GM21619 (cell line): ENCODE results near the gene PPFIBP1.
"Not testable (repeated sequence)": the region's sequence is repeated elsewhere in the genome, so short reads cannot be mapped to it uniquely, and the experiment has no call there.

Experiments used
- ATAC-seq: cut with Tn5 transposase; IDR thresholded peaks from one replicate; pipeline ENCODE4 v1.9.1; 2021; ENCODE audit not compliant: unreplicated experiment

PPFIBP1 gene

GRCh38 chr12:27541031-27541719, 17.2 kb downstream of the PPFIBP1 start:
- ATAC-seq: no peak

- ATAC-seq: no peak
Measured at GRCh38 chr12:27542628-27543027, 18.6 kb downstream of the PPFIBP1 start.

GRCh38 chr12:27544858-27545257, 20.9 kb downstream of the PPFIBP1 start:
- not testable (repeated sequence) for ATAC-seq

GRCh38 chr12:27545665-27546064, 21.7 kb downstream of the PPFIBP1 start:
- no peak for ATAC-seq

- no peak for ATAC-seq
Measured at GRCh38 chr12:27547592-27547991, 23.6 kb downstream of the PPFIBP1 start.

- ATAC-seq: no peak
Measured at GRCh38 chr12:27548301-27549199, 24.5 kb downstream of the PPFIBP1 start.

GRCh38 chr12:27549236-27549800, 25.3 kb downstream of the PPFIBP1 start:
- ATAC-seq: no peak

- ATAC-seq: no peak
Measured at GRCh38 chr12:27549801-27550652, 26.0 kb downstream of the PPFIBP1 start.

GRCh38 chr12:27550653-27550975, 26.6 kb downstream of the PPFIBP1 start:
- ATAC-seq: no peak

- ATAC-seq: no peak
Measured at GRCh38 chr12:27551172-27551840, 27.3 kb downstream of the PPFIBP1 start.

- ATAC-seq: no peak
Measured at GRCh38 chr12:27552235-27552634, 28.2 kb downstream of the PPFIBP1 start.

- no peak for ATAC-seq
Measured at GRCh38 chr12:27552886-27553560, 29.0 kb downstream of the PPFIBP1 start.

GRCh38 chr12:27553941-27554340, 29.9 kb downstream of the PPFIBP1 start:
- ATAC-seq: no peak

- no peak for ATAC-seq
Measured at GRCh38 chr12:27554421-27555186, 30.6 kb downstream of the PPFIBP1 start.

- ATAC-seq: no peak
Measured at GRCh38 chr12:27555361-27555760, 31.4 kb downstream of the PPFIBP1 start.

- no peak for ATAC-seq
Measured at GRCh38 chr12:27555925-27556778, 32.1 kb downstream of the PPFIBP1 start.

GRCh38 chr12:27560126-27560525, 36.1 kb downstream of the PPFIBP1 start:
- no peak for ATAC-seq
